Mesenchymal stem cell (in vitro differentiated cells and primary cell): ENCODE results near the gene MTTP.

Experiments used
- DNase-seq: peaks from one replicate; pipeline ENCODE4 v3.0.0-alpha.2; 2013
- H2AFZ ChIP-seq: one replicate; pipeline ENCODE4 v1.6.1; 2013; ENCODE audit warnings: low read depth, mild to moderate bottlenecking, control low read depth, inconsistent platforms, low read length, moderate library complexity
- H2AK5ac ChIP-seq: 2 replicates; pipeline ENCODE4 v1.6.1; 2013; ENCODE audit warnings: low read length, moderate library complexity, mild to moderate bottlenecking, inconsistent platforms; ENCODE audit not compliant: severe bottlenecking
- H2BK120ac ChIP-seq: one replicate; pipeline ENCODE4 v1.6.1; 2013; ENCODE audit warnings: low read depth, mild to moderate bottlenecking, inconsistent platforms, low read length, moderate library complexity
- H2BK12ac ChIP-seq, 2 experiments: one replicate each; pipeline ENCODE4 v1.6.1; 2013; ENCODE audit warnings: inconsistent platforms in 2 of 2, low read length in 2 of 2, mild to moderate bottlenecking in 2 of 2, moderate library complexity in 2 of 2, control low read depth in 1 of 2
- H2BK15ac ChIP-seq: one replicate; pipeline ENCODE4 v1.6.1; 2013; ENCODE audit warnings: mild to moderate bottlenecking, low read depth, inconsistent platforms; ENCODE audit not compliant: poor library complexity, severe bottlenecking
- H2BK5ac ChIP-seq: 2 replicates; pipeline ENCODE4 v1.6.1; 2013; ENCODE audit warnings: low read depth, mild to moderate bottlenecking, low read length, control low read depth, inconsistent platforms; ENCODE audit not compliant: poor library complexity, severe bottlenecking
- H3K14ac ChIP-seq, 2 experiments: one replicate each; pipeline ENCODE4 v1.6.1; 2013; ENCODE audit warnings: inconsistent platforms in 2 of 2, low read length in 2 of 2, control low read depth in 1 of 2, mild to moderate bottlenecking in 1 of 2, moderate library complexity in 1 of 2
- H3K18ac ChIP-seq, 2 experiments: one replicate each; pipeline ENCODE4 v1.6.1; 2013; ENCODE audit warnings: inconsistent platforms in 2 of 2, low read length in 2 of 2, control low read depth in 1 of 2, low read depth in 1 of 2, mild to moderate bottlenecking in 1 of 2
- H3K23ac ChIP-seq, 2 experiments: one replicate each; pipeline ENCODE4 v1.6.1; 2013; ENCODE audit warnings: inconsistent platforms in 2 of 2, low read length in 2 of 2, mild to moderate bottlenecking in 2 of 2, moderate library complexity in 2 of 2, control low read depth in 1 of 2
- H3K27ac ChIP-seq: 2 replicates; pipeline ENCODE4 v1.5.1; 2013; ENCODE audit warnings: mild to moderate bottlenecking, moderate library complexity, low read length, control low read depth, inconsistent platforms; ENCODE audit not compliant: poor library complexity, severe bottlenecking
- H3K27me3 ChIP-seq, 2 experiments: 2 replicates each; pipeline versions ENCODE4 v1.6.1 to v1.7.0; 2013; ENCODE audit warnings: low read length in 2 of 2, mild to moderate bottlenecking in 2 of 2, moderate library complexity in 2 of 2, control low read depth in 1 of 2, inconsistent platforms in 1 of 2; ENCODE audit not compliant: control insufficient read depth in 1 of 2, insufficient read depth in 1 of 2
- H3K36me3 ChIP-seq, 2 experiments: 2 replicates each; pipeline versions ENCODE4 v1.6.1 to v1.7.0; 2013; ENCODE audit warnings: low read length in 2 of 2, control low read depth in 1 of 2, inconsistent platforms in 1 of 2, low read depth in 1 of 2, mild to moderate bottlenecking in 1 of 2; ENCODE audit not compliant: insufficient read depth in 2 of 2, control insufficient read depth in 1 of 2
- H3K4ac ChIP-seq, 2 experiments: one replicate each; pipeline ENCODE4 v1.6.1; 2013; ENCODE audit warnings: inconsistent platforms in 2 of 2, low read length in 2 of 2, mild to moderate bottlenecking in 2 of 2, moderate library complexity in 2 of 2, control low read depth in 1 of 2, low read depth in 1 of 2
- H3K4me1 ChIP-seq: 2 replicates; pipeline ENCODE4 v1.6.1; 2013; ENCODE audit warnings: low read depth, low read length, control low read depth; ENCODE audit not compliant: control insufficient read depth, insufficient read depth
- H3K4me2 ChIP-seq: 2 replicates; pipeline ENCODE4 v1.6.1; 2013; ENCODE audit warnings: low read length, mild to moderate bottlenecking, inconsistent platforms; ENCODE audit not compliant: poor library complexity, severe bottlenecking
- H3K4me3 ChIP-seq, 2 experiments: 2 replicates each; pipeline versions ENCODE4 v1.5.1 to v1.7.0; 2013; ENCODE audit warnings: low read length in 2 of 2, mild to moderate bottlenecking in 2 of 2, control low read depth in 1 of 2, low read depth in 1 of 2; ENCODE audit not compliant: insufficient read depth in 1 of 2
- H3K79me1 ChIP-seq: replicated peaks from 2 replicates; pipeline ENCODE4 v1.6.1; 2013; ENCODE audit warnings: mild to moderate bottlenecking, control low read depth, low read length, inconsistent platforms; ENCODE audit not compliant: poor library complexity, severe bottlenecking
- H3K9ac ChIP-seq: 2 replicates; pipeline ENCODE4 v1.7.0; 2013; ENCODE audit warnings: mild to moderate bottlenecking, low read length, moderate library complexity
- H3K9me3 ChIP-seq: 2 replicates; pipeline ENCODE4 v1.7.0; 2013; ENCODE audit warnings: mild to moderate bottlenecking, low read length; ENCODE audit not compliant: control insufficient read depth
- H4K8ac ChIP-seq: one replicate; pipeline ENCODE4 v1.6.1; 2013; ENCODE audit warnings: inconsistent platforms, mild to moderate bottlenecking, low read length, moderate library complexity
- H4K91ac ChIP-seq: one replicate; pipeline ENCODE4 v1.6.1; 2013; ENCODE audit warnings: mild to moderate bottlenecking, low read length, inconsistent platforms
- WGBS: methylation state at CpG from one replicate; pipeline ENCODE4 v1.1.7; 2013; ENCODE audit warnings: mixed read lengths; 5-methylcytosine and 5-hydroxymethylcytosine counted together

MTTP gene

DNA sequence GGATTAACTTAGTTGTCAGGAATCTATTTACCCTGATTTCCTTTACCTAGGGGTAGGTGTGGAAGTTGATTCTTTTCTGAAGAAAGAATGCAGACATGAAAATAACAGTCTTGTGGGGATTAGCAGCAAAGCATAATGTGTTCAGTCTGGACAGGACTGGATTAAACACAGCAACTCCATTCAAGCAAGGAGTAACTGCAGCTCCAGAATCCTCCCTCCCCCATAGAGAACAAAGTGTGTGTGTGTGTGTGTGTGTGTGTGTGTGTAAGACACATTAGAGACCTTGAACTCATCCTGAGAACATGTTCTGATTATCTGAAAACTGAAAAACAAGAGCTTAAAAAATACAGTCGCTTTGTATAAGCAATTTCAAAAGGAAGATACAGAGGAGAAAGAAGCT is 73.7 kb downstream of the MTTP start:
- Histone ChIP-seq H4K91ac (no peak overlapping the region), H2BK120ac (no peak overlapping the region), H2BK12ac (no peak overlapping the region), H3K4me2 (no peak overlapping the region), H2AFZ (no peak overlapping the region), H3K79me1 (no peaks in the 10 kb centered on the region), H3K4me1 (peaks cover 3% of the 10 kb centered on the region), H3K27ac (no peak overlapping the region), H3K14ac (no peak overlapping the region), H3K9me3 (no peaks in the 10 kb centered on the region), H3K18ac (no peak overlapping the region), H3K27me3 (no peaks in the 10 kb centered on the region), H3K9ac (no peak overlapping the region), H3K4ac (no peak overlapping the region), H2BK15ac (no peak overlapping the region), H4K8ac (no peak overlapping the region), H2AK5ac (no peak overlapping the region), H3K23ac (no peak overlapping the region), H2BK5ac (no peak overlapping the region), H3K4me3 (no peak overlapping the region), H3K36me3 (no peaks in the 10 kb centered on the region)
- WGBS: no CpG with 5 or more reads among the region's 1 CpG
- no peak for DNase-seq

DNA sequence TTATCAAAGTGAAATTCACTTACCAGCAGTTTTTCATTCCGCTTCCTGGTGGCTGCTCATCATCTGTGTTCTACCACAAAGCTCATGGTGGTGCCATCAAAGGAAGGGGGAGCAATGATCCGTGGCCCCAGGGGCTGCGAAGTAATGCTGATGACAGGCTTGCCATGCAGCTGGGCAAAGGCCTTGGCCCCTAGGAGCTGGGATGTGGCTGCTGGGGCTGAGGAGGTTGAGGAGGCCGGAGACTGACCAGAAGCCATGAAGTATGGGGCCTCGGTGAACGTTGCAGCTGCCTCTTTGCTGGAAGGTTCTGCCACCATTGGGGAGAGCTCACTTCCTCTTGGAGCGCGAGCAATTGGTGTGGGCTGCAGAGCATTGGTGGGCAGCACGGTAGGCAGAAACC is 74.6 kb downstream of the MTTP start:
- no peak overlapping the region for H4K8ac ChIP-seq
- no peak overlapping the region for H3K4me2 ChIP-seq
- no peak overlapping the region for H3K9ac ChIP-seq
- no peak for DNase-seq
- H3K4me1 ChIP-seq: peaks cover 4% of the 10 kb centered on the region
- H3K27ac ChIP-seq: no peak overlapping the region
- H4K91ac ChIP-seq: no peak overlapping the region
- no peak overlapping the region for H2AK5ac ChIP-seq
- no peak overlapping the region for H2BK12ac ChIP-seq
- WGBS: 89% methylated on average over 9 of the region's 9 CpGs
- H2BK15ac ChIP-seq: no peak overlapping the region
- no peaks in the 10 kb centered on the region for H3K9me3 ChIP-seq
- no peaks in the 10 kb centered on the region for H3K27me3 ChIP-seq
- H3K4ac ChIP-seq: no peak overlapping the region
- no peaks in the 10 kb centered on the region for H3K36me3 ChIP-seq
- no peak overlapping the region for H3K14ac ChIP-seq
- no peak overlapping the region for H3K18ac ChIP-seq
- no peak overlapping the region for H3K4me3 ChIP-seq
- no peaks in the 10 kb centered on the region for H3K79me1 ChIP-seq
- no peak overlapping the region for H3K23ac ChIP-seq
- H2AFZ ChIP-seq: no peak overlapping the region
- no peak overlapping the region for H2BK120ac ChIP-seq
- no peak overlapping the region for H2BK5ac ChIP-seq

DNA sequence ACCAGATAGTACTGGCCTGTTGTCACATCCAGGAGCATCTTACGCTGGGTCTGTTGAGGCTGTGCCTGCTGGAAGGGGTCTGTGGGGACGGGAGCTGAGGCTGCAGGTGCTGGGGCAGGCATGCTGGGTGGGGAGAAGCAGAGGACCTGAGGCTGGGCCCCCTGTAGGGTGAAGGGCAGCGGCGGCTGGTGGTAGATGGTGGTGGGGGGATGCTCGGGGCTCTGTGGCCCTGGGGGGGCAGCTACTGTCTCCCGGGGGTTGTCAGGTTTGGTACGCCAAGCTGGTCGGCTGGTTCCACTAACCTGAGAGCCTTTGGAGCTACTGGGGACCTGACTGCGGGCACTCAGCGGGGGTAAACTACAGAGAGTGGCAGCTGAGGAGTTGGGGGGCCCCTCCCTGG is 75.2 kb downstream of the MTTP start:
- H3K27ac ChIP-seq: no peak overlapping the region
- no peak overlapping the region for H3K4ac ChIP-seq
- H3K79me1 ChIP-seq: no peaks in the 10 kb centered on the region
- no peak overlapping the region for H3K4me3 ChIP-seq
- no peak overlapping the region for H2BK12ac ChIP-seq
- 83% methylated on average over 10 of the region's 10 CpGs for WGBS
- no peak overlapping the region for H3K18ac ChIP-seq
- peaks cover 6% of the 10 kb centered on the region for H3K4me1 ChIP-seq
- no peak overlapping the region for H2BK120ac ChIP-seq
- no peak overlapping the region for H4K8ac ChIP-seq
- no peak overlapping the region for H3K14ac ChIP-seq
- no peak overlapping the region for H2AK5ac ChIP-seq
- H2AFZ ChIP-seq: no peak overlapping the region
- H3K4me2 ChIP-seq: no peak overlapping the region
- no peaks in the 10 kb centered on the region for H3K9me3 ChIP-seq
- no peak overlapping the region for H3K23ac ChIP-seq
- DNase-seq: no peak
- H2BK15ac ChIP-seq: no peak overlapping the region
- no peaks in the 10 kb centered on the region for H3K36me3 ChIP-seq
- no peak overlapping the region for H2BK5ac ChIP-seq
- no peak overlapping the region for H3K9ac ChIP-seq
- no peaks in the 10 kb centered on the region for H3K27me3 ChIP-seq
- H4K91ac ChIP-seq: no peak overlapping the region

DNA sequence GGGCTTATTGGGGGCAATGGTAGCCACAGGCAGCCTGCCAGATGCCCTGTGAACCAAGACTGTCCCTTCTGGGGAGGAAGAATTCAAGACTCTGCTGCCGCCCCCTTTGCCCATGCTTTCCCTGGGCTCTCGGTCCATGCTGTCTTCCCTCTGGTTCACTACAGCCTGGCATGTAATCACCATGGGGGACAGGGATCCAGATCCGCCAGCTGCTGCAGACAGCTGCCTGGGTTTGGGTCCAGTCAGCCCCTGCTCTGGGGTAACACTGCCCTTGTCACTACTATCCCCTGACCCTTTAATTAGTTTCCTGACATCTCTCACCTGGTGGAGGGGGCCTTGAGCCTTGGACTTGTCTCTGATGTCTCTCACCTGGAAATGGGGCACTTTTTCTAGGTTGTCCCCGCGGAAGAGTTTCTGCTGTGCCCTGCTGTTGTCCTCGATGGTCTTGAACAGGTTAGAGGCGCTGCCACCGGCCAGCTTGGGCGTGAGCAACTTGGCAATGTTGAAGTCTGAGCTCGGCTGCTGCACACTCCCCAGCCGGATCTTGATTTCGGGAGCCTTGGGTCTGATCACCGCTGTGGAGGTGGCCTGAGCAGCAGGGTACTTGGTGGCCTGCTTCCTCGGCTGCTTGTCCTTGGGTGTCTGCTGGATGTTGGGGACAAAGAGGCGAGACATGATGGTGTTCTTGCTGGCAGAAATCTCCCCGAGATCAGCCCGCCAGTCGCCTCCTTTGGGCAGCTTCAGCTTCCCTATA is 76.6 kb downstream of the MTTP start:
- Histone ChIP-seq H2BK12ac (no peak overlapping the region), H3K27me3 (no peaks in the 10 kb centered on the region), H2AFZ (no peak overlapping the region), H3K4ac (no peak overlapping the region), H3K14ac (no peak overlapping the region), H2AK5ac (no peak overlapping the region), H3K18ac (no peak overlapping the region), H3K79me1 (no peaks in the 10 kb centered on the region), H3K36me3 (no peaks in the 10 kb centered on the region), H3K4me3 (no peak overlapping the region), H3K9ac (no peak overlapping the region), H2BK120ac (no peak overlapping the region), H3K4me2 (no peak overlapping the region), H3K23ac (no peak overlapping the region), H4K91ac (no peak overlapping the region), H3K27ac (no peak overlapping the region), H2BK15ac (no peak overlapping the region), H2BK5ac (no peak overlapping the region), H3K4me1 (peaks cover 9% of the 10 kb centered on the region), H4K8ac (no peak overlapping the region), H3K9me3 (no peaks in the 10 kb centered on the region)
- no peak for DNase-seq
- 91% methylated on average over 18 of the region's 18 CpGs for WGBS
